H1 (cell line): ENCODE results near the gene GADD45A. TPM values are rescaled to one million over a fixed set of nuclear protein-coding genes. Genes with fewer than 3 reads are reported as not detected.

Experiments
- CTCF ChIA-PET: fragments of 300-600 bp; sonication (Branson Sonifier 250); formaldehyde crosslinking; loops from one replicate; lab custom pipeline; 2021; ENCODE audit not compliant: partially characterized antibody; lab: Charles Lee
- POLR2A ChIA-PET: fragments of 300-600 bp; sonication (Branson Sonifier 250); formaldehyde crosslinking; loops from one replicate; lab custom pipeline; 2021; ENCODE audit warnings: inconsistent platforms; ENCODE audit not compliant: partially characterized antibody; lab: Charles Lee
- DNase-seq, 2 experiments: peaks; one replicate each; pipeline versions ENCODE4 v3.0.0 to v3.0.0-alpha.2; 2010 to 2022; ENCODE audit warnings: low spot score in 2 of 2, low read depth in 1 of 2, mixed read lengths in 1 of 2
- FAIRE-seq: peaks from 2 replicates; lab custom pipeline; 2011; peaks lifted over from hg19 to GRCh38; lab: Jason Lieb, UNC
- H2AFZ ChIP-seq: 2 replicates; pipeline ENCODE4 v1.8.1; 2012; ENCODE audit warnings: low read length, inconsistent platforms
- H2AK5ac ChIP-seq: 2 replicates; pipeline ENCODE4 v1.6.1; 2013; ENCODE audit warnings: low read depth, low read length
- H2BK120ac ChIP-seq: replicated peaks from 2 replicates; pipeline ENCODE3; 2013; ENCODE audit warnings: low read depth, low read length, inconsistent platforms
- H2BK12ac ChIP-seq: 2 replicates; pipeline ENCODE4 v1.6.1; 2013; ENCODE audit warnings: low read depth, low read length
- H2BK15ac ChIP-seq: 2 replicates; pipeline ENCODE4 v1.6.1; 2013; ENCODE audit warnings: low read length
- H2BK20ac ChIP-seq: 2 replicates; pipeline ENCODE4 v1.6.1; 2013; ENCODE audit warnings: low read length
- H2BK5ac ChIP-seq: 2 replicates; pipeline ENCODE4 v1.6.1; 2013; ENCODE audit warnings: low read depth, low read length
- H3K14ac ChIP-seq: 2 replicates; pipeline ENCODE4 v1.6.1; 2013; ENCODE audit warnings: inconsistent platforms; ENCODE audit not compliant: insufficient read length
- H3K18ac ChIP-seq: 2 replicates; pipeline ENCODE4 v1.6.1; 2013; ENCODE audit warnings: low read length; ENCODE audit errors: extremely low read depth
- H3K23ac ChIP-seq: 2 replicates; pipeline ENCODE4 v1.6.1; 2013; ENCODE audit warnings: inconsistent platforms; ENCODE audit not compliant: insufficient read length
- H3K23me2 ChIP-seq: 2 replicates; pipeline ENCODE4 v1.6.1; 2013; ENCODE audit warnings: low read depth, low read length
- H3K27ac ChIP-seq: 2 replicates; pipeline ENCODE4 v1.6.1; 2011; ENCODE audit warnings: low read depth, low read length, inconsistent platforms
- H3K27me3 ChIP-seq, 4 experiments: replicated peaks in 1 of 4; 1 replicate in 1 of 4; 2 replicates in 3 of 4; pipeline versions ENCODE4 v1.6.1 to v1.8.1; 2011 to 2013; ENCODE audit warnings: low read length in 3 of 4, mild to moderate bottlenecking in 3 of 4, inconsistent platforms in 2 of 4, mixed read lengths in 2 of 4, moderate library complexity in 1 of 4; ENCODE audit not compliant: control insufficient read depth in 3 of 4, insufficient read depth in 3 of 4; ENCODE audit errors: extremely low read depth in 1 of 4
- H3K36me3 ChIP-seq, 4 experiments: 2 replicates each; pipeline versions ENCODE4 v1.6.1 to v1.8.1; 2011 to 2013; ENCODE audit warnings: mild to moderate bottlenecking in 4 of 4, low read length in 3 of 4, moderate library complexity in 2 of 4, control low read depth in 1 of 4, inconsistent platforms in 1 of 4; ENCODE audit not compliant: insufficient read depth in 4 of 4, control insufficient read depth in 2 of 4
- H3K4ac ChIP-seq: replicated peaks from 2 replicates; pipeline ENCODE3; 2013; ENCODE audit warnings: low read length, low read depth, mixed read lengths, inconsistent platforms; ENCODE audit not compliant: insufficient read length
- H3K4me1 ChIP-seq, 4 experiments: replicated peaks in 1 of 4; 1 replicate in 1 of 4; 2 replicates in 3 of 4; pipeline versions ENCODE4 v1.6.1 to v1.8.1; 2011 to 2013; ENCODE audit warnings: low read length in 3 of 4, inconsistent platforms in 2 of 4, mixed read lengths in 1 of 4; ENCODE audit not compliant: insufficient read depth in 4 of 4, control insufficient read depth in 3 of 4
- H3K4me2 ChIP-seq, 2 experiments: 2 replicates each; pipeline versions ENCODE4 v1.6.1 to v1.8.1; 2011 to 2013; ENCODE audit warnings: low read depth in 2 of 2, low read length in 2 of 2, control low read depth in 1 of 2, inconsistent platforms in 1 of 2, mild to moderate bottlenecking in 1 of 2; ENCODE audit not compliant: insufficient read depth in 1 of 2
- H3K4me3 ChIP-seq, 4 experiments: fragments of 200-600, 300-600 bp in 1 of 4; sonication (generic), shearing (Covaris generic), sonication (Bioruptor Twin) in 1 of 4; 2 replicates each; pipeline versions ENCODE4 v1.5.1 to v1.8.1; 2011 to 2016; ENCODE audit warnings: low read length in 4 of 4, low read depth in 3 of 4, control low read depth in 2 of 4, inconsistent platforms in 2 of 4, mild to moderate bottlenecking in 2 of 4, mixed read lengths in 1 of 4, moderate library complexity in 1 of 4; ENCODE audit not compliant: insufficient read depth in 2 of 4; ENCODE audit errors: extremely low read depth in 1 of 4
- H3K56ac ChIP-seq: replicated peaks from 2 replicates; pipeline ENCODE3; 2013; ENCODE audit warnings: low read depth, mild to moderate bottlenecking, mixed read lengths, low read length, inconsistent platforms; ENCODE audit not compliant: insufficient read length
- H3K79me1 ChIP-seq: 2 replicates; pipeline ENCODE4 v1.6.1; 2013; ENCODE audit warnings: low read depth, low read length, control low read depth
- H3K79me2 ChIP-seq, 2 experiments: 2 replicates each; pipeline versions ENCODE4 v1.6.1 to v1.8.1; 2012 to 2013; ENCODE audit warnings: low read length in 2 of 2, mild to moderate bottlenecking in 2 of 2, inconsistent platforms in 1 of 2; ENCODE audit not compliant: insufficient read depth in 2 of 2, control insufficient read depth in 1 of 2
- H3K9ac ChIP-seq, 4 experiments: replicated peaks in 1 of 4; 1 replicate in 1 of 4; 2 replicates in 3 of 4; pipeline versions ENCODE4 v1.6.1 to v1.8.1; 2011 to 2013; ENCODE audit warnings: low read depth in 3 of 4, low read length in 3 of 4, control low read depth in 2 of 4, mild to moderate bottlenecking in 2 of 4, moderate library complexity in 2 of 4, inconsistent platforms in 1 of 4; ENCODE audit errors: extremely low read depth in 1 of 4
- H3K9me3 ChIP-seq, 2 experiments: 2 replicates each; pipeline versions ENCODE4 v1.6.1 to v1.8.1; 2012 to 2013; ENCODE audit warnings: mild to moderate bottlenecking in 2 of 2, moderate library complexity in 2 of 2, control low read depth in 1 of 2, inconsistent platforms in 1 of 2, low read depth in 1 of 2, low read length in 1 of 2, mixed read lengths in 1 of 2; ENCODE audit not compliant: insufficient read depth in 2 of 2
- H4K20me1 ChIP-seq, 2 experiments: replicated peaks in 1 of 2; 2 replicates each; pipeline versions ENCODE3 to v1.8.1; 2011 to 2013; ENCODE audit warnings: inconsistent platforms in 2 of 2, low read length in 2 of 2, mild to moderate bottlenecking in 1 of 2; ENCODE audit not compliant: insufficient read depth in 2 of 2, control insufficient read depth in 1 of 2
- H4K5ac ChIP-seq: 2 replicates; pipeline ENCODE4 v1.6.1; 2013; ENCODE audit warnings: low read length, low read depth, mixed read lengths, inconsistent platforms; ENCODE audit not compliant: insufficient read length
- H4K8ac ChIP-seq: 2 replicates; pipeline ENCODE4 v1.8.0; 2013; ENCODE audit warnings: mild to moderate bottlenecking, moderate library complexity, low read length, inconsistent platforms; ENCODE audit not compliant: insufficient read depth; ENCODE audit errors: extremely low read depth
- H4K91ac ChIP-seq: replicated peaks from 2 replicates; pipeline ENCODE3; 2013; ENCODE audit warnings: low read length, mixed read lengths, inconsistent platforms; ENCODE audit not compliant: insufficient read length
- CHD1 ChIP-seq: IDR thresholded peaks from 2 replicates; pipeline ENCODE4 v1.6.1; 2012; ENCODE audit warnings: low read depth, low read length, improper control_type of control experiment
- PHF8 ChIP-seq: fragments of 200-600 bp; sonication (generic); conservative IDR thresholded peaks from 2 replicates; pipeline ENCODE4 v1.7.1; 2012; ENCODE audit warnings: low read depth, mild to moderate bottlenecking, inconsistent platforms, low read length, moderate library complexity
- WGBS, 2 experiments: shearing (Covaris generic) in 1 of 2; methylation state at CpG; one replicate each; pipeline versions ENCODE4 v1.1.6 to v1.1.7; 2013 to 2015; ENCODE audit warnings: low lambda C conversion rate in 2 of 2, mixed read lengths in 2 of 2, inconsistent platforms in 1 of 2, low coverage in 1 of 2, missing lambda C conversion rate in 1 of 2; ENCODE audit not compliant: insufficient replicate concordance in 2 of 2, insufficient coverage in 1 of 2, insufficient read length in 1 of 2; ENCODE audit errors: extremely low coverage in 1 of 2, missing lambda C conversion rate in 1 of 2; 5-methylcytosine and 5-hydroxymethylcytosine counted together
- polyA plus RNA-seq, 7 experiments: library from polyadenylated mRNA; depleted of rRNA in 3 of 7; stranded (reverse) in 5 of 7; unstranded in 2 of 7; fragments of >200 nt in 5 of 7; fragments of 200-250 nt in 2 of 7; gene quantifications; 1 replicate in 5 of 7; 2 replicates in 1 of 7; 4 replicates in 1 of 7; pipeline versions ENCODE4 v1.2.1 to v1.2.3, GENCODE V29; 2011 to 2013; ENCODE audit warnings: missing spikeins in 2 of 7, mixed read lengths in 2 of 7
- total RNA-seq: library from RNA; stranded (reverse); fragmentation: NEBNext Ultra II Directional; extraction: Animal tissue kit (Norgen Biotek cat#: 25700); gene quantifications from 2 replicates; pipeline ENCODE4 v1.2.1, GENCODE V29; 2021
- TF ChIP-seq, protein P1 (sequence below): IDR thresholded peaks from 2 replicates; pipeline ENCODE4 v1.6.1; 2011; ENCODE audit warnings: low read length, improper control_type of control experiment

Gene GADD45A
- total and polyA plus RNA-seq, 2 of the 8 experiments (the other 6 are each of a cell fraction or from before 2014, with no cell fraction given), result 7.6 to 15.6 TPM

DNA sequence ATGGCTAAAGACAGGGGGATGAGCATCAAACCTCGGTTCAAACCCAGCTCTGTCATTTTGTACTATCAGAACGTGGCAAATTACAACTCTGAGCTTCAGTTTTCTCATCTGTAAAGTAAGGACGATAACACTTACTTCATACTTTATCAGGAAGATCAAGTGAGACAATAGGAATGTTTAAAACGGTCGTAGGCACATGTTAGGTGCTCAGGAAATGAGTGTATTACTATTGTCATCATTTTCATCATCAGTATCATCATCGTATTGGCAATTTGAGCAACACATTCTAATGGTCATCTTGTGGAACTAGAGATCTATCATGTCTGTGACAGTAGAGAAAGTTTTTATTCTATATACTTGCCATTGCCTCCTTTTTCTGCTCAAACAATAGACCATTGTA, 22.1 kb upstream of the GADD45A start:
- no peak overlapping the region for H3K4me2 ChIP-seq
- CTCF ChIA-PET, result no interaction called here
- FAIRE-seq, result no peak

More for the DNA sequence above, 22.1 kb upstream of the GADD45A start:
- Histone ChIP-seq H4K5ac (no peak overlapping the region), H2BK5ac (no peak overlapping the region), H4K20me1 (no peaks in the 10 kb centered on the region), H3K4ac (no peak overlapping the region), H4K91ac (no peak overlapping the region), H3K27me3 (no peaks in the 10 kb centered on the region), H3K9ac (no peak overlapping the region), H2BK120ac (no peak overlapping the region), H3K36me3 (no peaks in the 10 kb centered on the region), H3K4me1 (no peaks in the 10 kb centered on the region), H3K4me3 (no peak overlapping the region), H2BK20ac (no peak overlapping the region), H4K8ac (no peak overlapping the region), H3K79me1 (no peaks in the 10 kb centered on the region), H2BK12ac (no peak overlapping the region), H3K23me2 (no peaks in the 10 kb centered on the region), H3K14ac (no peak overlapping the region), H3K9me3 (no peaks in the 10 kb centered on the region), H3K27ac (no peak overlapping the region), H3K23ac (no peak overlapping the region), H3K18ac (no peak overlapping the region), H3K56ac (no peak overlapping the region), H2BK15ac (no peak overlapping the region)
- POLR2A ChIA-PET, result no interaction called here
- WGBS, 2 experiments, result 71% methylated on average over 6 of the region's 6 CpGs; no CpG with 5 or more reads in 1 of the 2 experiments
- TF ChIP-seq PHF8 (no peak), CHD1 (no peak)
- TF ChIP-seq, protein P1, sequence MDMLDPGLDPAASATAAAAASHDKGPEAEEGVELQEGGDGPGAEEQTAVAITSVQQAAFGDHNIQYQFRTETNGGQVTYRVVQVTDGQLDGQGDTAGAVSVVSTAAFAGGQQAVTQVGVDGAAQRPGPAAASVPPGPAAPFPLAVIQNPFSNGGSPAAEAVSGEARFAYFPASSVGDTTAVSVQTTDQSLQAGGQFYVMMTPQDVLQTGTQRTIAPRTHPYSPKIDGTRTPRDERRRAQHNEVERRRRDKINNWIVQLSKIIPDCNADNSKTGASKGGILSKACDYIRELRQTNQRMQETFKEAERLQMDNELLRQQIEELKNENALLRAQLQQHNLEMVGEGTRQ, result no peak
- TF ChIP-seq, all 59 proteins: peak for 0
- DNase-seq, result no peak
- Histone ChIP-seq H2AFZ (no peak overlapping the region), H3K79me2 (no peaks in the 10 kb centered on the region), H2AK5ac (no peak overlapping the region)
